ENCODE measurements around the gene MALRD1.

Gene MALRD1

DNA sequence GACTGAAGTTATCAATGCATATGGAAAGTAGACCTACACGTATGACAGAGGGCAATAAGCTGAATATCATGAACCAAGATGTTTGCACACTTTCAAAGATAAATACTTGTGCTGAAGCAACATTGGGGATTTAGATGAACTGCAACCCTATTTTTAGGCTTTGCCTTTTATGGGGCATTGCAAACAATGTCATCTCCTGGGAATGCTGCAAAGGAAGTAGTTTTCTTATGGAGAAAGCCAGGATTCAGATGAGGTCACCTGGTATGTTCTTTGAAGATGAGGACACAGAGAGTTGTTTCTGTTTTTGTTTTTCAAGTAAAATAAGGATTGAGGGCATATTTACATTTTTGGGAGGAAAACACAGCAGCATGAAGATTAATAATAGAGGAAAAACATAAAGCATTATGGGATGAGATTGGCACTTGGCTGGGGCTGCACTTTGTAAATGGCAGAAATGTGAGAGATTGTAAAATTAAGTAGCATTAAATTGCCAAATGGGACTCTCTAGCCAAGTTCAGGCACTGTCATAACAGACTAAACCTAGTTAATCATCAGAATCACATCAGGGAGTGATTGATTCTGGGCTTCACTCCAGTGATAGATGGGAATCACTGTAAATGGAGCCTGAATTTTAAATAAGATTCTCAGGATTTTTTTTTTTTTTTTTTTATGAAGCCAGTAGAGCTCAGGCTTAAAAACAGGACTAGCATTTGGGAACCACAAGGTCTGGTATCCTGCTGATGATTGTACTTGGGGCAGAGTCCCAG, 63.1 kb downstream of the MALRD1 start:
- no peak for FAIRE-seq

GRCh38 chr10:19117438-19117837, 68.8 kb downstream of the MALRD1 start:
- FAIRE-seq: no peak

- FAIRE-seq: no peak
Measured at GRCh38 chr10:19119191-19119590, 70.6 kb downstream of the MALRD1 start.

DNA sequence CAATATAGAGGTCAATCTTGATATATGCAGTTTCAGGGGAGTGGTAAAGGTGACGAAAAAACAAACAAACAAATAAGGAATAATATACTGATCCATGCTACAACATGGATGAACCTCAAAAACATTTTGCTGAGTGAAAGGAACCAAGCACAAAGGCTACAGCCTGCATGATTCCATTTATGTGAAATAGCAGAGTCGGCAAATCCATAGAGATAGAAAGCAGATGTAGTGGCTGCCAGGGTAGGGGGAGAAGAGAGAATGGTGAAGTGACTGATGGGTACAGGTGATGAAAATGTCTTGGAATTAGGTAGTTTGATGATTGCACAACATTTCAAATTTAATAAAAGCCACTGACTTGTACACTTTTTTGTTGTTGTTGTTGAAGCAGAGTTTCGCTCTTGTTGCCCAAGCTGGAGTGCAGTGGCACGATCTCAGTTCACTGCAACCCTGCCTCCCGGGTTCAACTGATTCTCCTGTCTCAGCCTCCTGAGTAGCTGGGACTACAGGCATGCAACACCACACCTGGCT, 71.8 kb downstream of the MALRD1 start:
- FAIRE-seq: no peak

- FAIRE-seq: no peak
Measured at GRCh38 chr10:19133992-19134391, 85.4 kb downstream of the MALRD1 start.

- FAIRE-seq: no peak
Measured at GRCh38 chr10:19142967-19143366, 94.4 kb downstream of the MALRD1 start.

DNA sequence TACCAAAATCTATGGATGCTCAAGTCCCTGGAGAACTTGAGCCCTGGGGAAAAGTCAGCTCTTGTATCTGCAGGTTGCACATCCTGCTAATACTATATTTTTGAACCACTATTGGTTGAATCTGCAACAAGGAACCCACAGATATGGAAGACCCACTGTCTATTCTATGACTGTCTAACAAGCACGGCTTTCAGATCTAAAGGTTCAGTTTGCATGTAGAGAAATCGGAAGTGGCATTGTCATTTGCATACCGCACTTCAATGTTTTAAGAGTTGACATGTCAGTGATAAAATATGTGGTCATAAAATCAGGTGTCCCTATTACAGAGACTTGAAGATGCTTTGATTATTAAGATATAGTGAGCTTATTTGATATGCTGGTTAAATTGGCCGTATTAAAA, 95.6 kb downstream of the MALRD1 start:
- no peak for FAIRE-seq

DNA sequence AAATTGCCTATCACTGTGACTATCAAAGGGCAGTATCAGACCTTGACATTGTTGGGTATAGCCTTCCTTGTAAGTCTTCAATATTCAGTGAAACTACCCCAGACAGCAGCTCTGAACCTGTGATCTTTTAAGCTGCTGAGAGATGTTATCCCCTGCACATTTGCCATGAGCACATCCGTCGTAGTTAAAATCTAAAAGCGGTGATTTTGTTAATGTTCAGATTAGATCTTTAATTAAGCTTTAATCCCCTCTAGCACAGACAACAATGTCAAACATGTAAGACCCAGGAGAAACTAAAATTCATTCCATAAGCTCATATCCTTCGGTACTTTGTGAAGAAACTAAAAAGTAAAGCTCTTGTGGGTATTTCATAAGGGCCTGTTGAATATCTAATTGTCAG, 105.8 kb downstream of the MALRD1 start:
- FAIRE-seq: no peak

DNA sequence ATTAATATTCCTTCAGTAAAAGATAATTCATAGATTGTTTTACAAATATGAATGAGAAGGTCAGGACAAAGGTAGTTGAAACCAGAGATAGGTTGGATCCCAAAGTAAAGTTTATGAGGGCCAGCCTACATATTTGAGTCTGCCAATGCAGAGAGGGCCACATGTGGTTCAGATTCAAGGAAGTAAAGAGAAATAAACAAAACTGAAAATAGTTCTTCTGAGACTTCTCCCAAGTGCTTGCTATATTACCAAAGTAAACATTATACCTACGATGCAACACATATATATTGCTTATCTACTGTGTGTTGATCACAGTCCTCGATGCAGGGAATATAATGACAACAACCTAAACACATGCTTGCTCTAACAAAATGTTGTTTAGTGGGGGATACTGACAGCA, 109.8 kb downstream of the MALRD1 start:
- FAIRE-seq: no peak

GRCh38 chr10:19158870-19159269, 110.3 kb downstream of the MALRD1 start:
- FAIRE-seq: no peak

GRCh38 chr10:19164461-19164860, 115.9 kb downstream of the MALRD1 start:
- FAIRE-seq: no peak

GRCh38 chr10:19168584-19168983, 120.0 kb downstream of the MALRD1 start:
- no peak for FAIRE-seq

GRCh38 chr10:19169041-19169440, 120.4 kb downstream of the MALRD1 start:
- FAIRE-seq: no peak

DNA sequence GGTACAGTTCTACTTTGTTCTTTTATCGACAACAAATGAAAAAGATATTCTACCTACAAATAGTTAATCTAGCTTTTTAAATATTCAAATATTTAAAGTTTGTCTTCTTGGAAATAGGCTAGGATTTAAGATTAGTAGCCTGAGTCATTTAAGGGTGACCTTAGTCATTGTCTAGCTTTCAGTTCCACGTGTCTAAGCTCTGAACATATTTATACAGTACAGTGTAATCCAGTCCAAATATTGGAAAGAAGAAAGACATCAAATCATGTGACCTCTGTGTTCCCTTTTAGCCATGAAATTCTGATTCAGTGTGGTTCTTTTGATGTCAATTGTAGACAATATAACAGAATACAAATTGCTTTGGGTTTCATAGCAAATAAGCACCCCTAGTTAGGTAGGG, 121.1 kb downstream of the MALRD1 start:
- no peak for FAIRE-seq

GRCh38 chr10:19178675-19179074, 130.1 kb downstream of the MALRD1 start:
- FAIRE-seq: no peak

- no peak for FAIRE-seq
Measured at GRCh38 chr10:19184891-19185290, 136.3 kb downstream of the MALRD1 start.

- FAIRE-seq: no peak
Measured at GRCh38 chr10:19194866-19195265, 146.3 kb downstream of the MALRD1 start.

DNA sequence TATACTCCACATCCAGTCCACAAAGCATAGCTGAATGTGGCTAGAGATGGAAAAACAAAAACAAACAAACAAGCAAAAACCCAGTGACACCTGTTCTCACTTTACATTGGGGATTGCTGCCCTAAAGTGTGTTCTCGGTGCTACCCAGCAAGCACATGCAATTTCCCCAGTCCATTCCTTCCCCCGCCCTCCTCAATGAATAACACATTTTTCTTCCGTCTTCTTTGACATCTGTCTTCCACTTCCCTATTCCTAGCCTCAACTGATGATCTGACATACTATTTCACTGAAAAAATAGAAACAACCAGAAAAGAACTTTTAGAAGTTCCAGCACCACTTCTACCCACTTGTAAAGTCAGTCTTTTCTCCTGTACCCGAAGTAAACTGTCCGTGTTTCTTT, 147.1 kb downstream of the MALRD1 start:
- no peak for FAIRE-seq

- FAIRE-seq: no peak
Measured at GRCh38 chr10:19200211-19200610, 151.6 kb downstream of the MALRD1 start.

DNA sequence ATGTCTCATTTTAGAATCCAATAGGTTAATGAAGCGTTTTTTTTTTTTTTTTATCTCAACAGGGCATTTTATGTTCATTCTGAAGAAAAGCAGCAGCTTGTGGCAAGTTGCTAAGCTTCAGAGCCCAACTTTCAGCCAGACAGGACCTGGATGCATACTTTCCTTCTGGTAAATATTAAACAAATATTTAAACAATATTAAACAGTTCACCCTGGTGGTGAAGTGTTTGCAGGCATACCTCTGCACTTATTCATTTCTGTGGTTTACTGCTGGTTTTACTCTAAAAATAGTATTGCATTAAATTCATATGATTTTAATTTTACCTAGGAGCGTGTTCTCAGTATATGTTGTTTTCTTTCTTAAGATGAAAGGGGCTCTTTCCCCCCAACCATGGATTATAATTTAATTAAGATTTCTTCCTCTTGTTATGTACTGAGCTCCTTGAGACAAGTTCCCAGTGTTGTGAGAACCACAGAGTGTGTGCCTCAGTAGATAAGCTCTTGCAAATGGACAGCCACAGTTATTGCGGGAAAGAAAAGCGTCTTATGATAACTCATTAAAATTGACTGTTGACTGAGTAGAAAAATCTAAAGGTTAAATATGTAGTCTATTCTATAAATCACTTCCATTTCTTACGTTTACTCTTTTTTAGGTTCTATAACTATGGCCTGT, 155.8 kb downstream of the MALRD1 start:
- no peak for FAIRE-seq

- FAIRE-seq: no peak
Measured at GRCh38 chr10:19209319-19209718, 160.7 kb downstream of the MALRD1 start.

GRCh38 chr10:19212590-19212989, 164.0 kb downstream of the MALRD1 start:
- FAIRE-seq: no peak

DNA sequence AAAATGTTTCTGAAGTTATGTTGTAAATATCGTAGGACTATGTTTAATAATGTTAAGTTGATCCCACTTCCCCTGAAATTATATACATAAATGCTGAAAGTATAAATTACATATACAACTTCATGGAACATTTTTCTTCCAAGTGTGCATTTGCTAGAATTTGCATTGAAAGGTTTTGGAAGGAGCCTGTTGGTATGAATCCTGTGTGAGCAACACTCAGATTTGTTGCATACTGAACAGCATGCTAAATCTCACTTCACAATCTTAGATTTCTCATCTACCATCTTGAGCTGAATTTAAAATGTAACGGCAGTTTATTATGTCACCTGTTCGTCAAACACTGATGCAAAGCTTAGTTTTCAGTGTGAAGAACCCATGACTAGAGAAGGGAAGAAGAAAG, 172.6 kb downstream of the MALRD1 start:
- no peak for FAIRE-seq

DNA sequence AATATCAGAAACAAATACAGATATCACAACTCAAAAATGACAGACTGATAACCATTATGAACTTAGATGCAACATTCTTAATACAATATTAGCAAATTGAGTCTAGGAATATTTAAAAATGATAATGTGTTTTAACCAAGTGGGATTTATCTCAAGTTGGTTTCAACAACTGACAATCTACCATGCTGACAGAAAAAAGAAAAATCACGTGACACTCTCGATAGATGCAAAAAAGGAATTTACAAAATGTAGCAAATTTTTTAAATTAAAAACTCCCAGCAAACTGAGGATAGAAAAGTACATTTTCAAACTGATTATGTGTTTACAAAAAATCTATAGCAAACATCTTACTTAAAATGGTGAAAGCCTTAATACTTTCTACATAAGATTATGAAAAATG, 177.4 kb downstream of the MALRD1 start:
- FAIRE-seq: no peak

- no peak for FAIRE-seq
Measured at GRCh38 chr10:19231034-19231433, 182.4 kb downstream of the MALRD1 start.

All from islet of Langerhans (tissue), 1 donor.